Measurements from ENCODE around the gene MTERF4. TPM values are rescaled to one million over a fixed set of nuclear protein-coding genes. Genes with fewer than 3 reads are reported as not detected.

The MTERF4 gene
- total RNA-seq, 1 donor from 2014 or later: 37.6 TPM

DNA sequence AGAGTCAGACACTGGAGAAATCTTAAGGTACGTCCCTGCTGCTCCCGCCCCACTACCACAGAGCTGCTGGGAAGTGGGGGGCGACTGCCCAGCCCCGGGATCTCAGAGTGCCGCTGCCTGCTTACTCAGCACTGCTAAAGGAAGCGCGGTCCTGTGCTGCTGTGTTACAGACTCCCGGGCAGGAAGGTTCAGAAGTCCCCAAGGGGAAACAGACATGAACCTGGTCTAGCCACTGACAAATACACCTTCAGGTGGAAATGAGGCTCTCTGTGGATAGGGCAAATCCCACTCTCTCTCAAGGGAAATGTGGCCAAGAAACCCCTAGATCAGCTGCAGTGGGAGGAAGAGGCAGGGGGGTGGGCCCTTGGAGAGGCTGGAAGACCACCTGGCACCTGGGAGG, 13.7 kb downstream of the MTERF4 start:
- DNase-seq: no peak

DNA sequence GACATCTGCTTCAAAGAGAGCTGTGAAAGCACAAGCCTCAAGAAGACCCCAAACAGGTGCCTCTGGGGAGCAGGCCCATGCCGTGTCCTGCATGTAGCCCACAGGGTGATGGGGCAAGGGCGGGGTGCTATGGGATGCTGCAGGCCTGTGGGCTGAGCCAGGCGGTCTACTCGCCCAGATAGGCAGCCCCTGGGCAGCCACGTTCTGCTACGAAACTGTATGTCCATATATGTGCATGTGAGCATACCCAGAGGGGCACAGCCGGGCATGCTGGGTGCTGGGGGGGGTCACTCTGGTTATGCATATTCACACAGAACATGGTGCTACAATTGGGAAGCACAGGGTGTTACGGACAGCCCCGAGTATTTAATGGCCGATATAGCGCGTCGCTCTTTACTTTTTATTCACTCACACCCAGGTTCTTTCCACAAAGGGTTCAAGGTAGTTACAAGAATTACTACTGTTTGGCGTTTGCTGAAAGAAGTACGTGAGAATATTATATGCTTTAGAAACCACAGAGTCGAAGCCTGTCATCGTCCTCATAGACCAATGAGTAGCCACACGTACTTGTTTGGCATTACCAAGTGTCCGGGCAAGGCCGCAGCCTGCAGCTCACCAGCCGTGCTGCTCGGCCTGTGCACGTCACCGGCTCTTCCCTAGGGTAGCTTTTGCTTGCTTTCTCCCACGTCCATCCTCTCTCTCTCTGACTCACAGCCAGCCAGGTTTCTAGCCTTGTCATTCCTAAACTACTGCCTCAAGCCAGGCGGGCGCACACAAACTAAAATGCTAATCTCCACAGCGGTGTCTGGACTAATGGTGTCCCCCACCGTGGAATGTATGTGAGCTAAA, 14.4 kb downstream of the MTERF4 start:
- DNase-seq: no peak

DNA sequence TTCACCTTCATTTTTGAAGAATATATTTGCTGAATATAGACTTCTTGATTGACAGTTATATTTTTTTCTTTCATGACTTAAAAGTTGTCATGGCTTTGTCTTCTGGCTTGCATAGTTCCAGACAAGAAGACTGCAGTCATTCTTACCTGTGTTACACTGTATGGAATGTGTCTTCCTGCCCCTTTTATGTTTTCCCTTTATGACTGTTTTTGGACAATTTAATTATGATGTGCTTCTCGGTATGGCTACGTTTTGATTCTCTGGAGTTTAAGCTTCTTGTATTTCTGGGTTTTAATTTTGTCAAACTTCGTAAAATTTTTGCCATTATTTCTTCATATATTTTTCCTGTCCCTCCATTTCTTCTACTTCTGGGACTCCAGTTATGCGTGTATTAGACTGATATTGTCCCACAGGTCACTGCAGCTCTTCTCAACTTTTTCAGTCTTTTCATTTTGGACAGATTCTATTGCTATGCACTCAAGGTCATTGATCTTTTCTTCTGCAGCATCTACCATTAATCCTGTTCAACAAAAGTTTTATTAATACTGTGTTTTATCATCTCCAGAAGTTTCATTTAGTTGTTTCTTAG, 17.1 kb downstream of the MTERF4 start:
- no peak for DNase-seq

DNA sequence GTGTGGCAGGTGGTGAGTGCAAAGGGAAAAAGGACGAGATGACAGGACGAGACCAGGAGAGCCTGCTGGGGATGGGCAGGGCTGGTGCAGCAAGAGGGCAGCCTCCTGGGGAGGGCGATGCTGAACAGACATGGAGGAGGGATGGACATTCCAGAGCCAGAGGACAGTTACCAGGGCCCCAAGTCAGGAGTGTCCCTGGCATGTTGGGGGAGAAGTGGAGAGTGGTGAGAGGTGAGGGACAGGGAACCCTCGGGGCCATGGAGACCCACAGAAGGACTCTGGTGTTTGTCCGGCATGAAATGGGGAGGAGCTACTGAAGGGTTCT, 19.0 kb downstream of the MTERF4 start:
- DNase-seq: no peak

DNA sequence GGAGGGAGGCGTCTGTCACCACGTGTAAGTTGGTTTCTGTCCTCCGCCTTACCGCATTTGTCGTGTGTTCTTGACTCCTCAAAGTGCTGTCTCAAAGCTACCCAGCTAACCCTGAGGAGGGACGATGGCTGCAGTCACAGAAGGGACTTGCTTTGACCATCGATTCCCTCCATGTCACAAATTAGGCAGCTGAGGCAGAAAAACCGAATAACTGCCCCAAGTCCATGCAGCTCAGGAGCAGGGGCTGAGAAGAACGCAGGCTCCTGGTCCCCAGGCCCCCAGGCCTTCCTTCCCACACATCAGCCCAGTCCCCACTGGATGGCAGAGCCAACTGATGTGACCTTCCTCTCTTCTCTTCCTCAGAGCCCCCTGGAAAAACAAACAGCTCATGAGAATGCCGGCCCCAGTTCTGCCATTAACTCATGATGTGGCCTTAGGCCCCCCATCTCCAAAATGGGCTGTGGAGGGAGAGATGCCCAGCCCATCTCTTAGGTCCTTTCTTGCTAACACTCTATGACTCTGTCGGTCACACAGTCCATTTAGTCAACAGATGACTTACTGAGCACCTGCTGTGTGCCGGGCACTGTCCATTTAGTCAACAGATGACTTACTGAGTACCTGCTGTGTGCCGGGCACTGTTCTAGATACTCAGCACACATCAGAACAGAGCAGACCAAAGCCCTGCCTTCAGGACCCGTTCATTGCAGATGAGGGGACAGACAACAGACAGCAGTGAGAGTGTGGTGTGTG, 19.6 kb downstream of the MTERF4 start:
- DNase-seq: no peak

DNA sequence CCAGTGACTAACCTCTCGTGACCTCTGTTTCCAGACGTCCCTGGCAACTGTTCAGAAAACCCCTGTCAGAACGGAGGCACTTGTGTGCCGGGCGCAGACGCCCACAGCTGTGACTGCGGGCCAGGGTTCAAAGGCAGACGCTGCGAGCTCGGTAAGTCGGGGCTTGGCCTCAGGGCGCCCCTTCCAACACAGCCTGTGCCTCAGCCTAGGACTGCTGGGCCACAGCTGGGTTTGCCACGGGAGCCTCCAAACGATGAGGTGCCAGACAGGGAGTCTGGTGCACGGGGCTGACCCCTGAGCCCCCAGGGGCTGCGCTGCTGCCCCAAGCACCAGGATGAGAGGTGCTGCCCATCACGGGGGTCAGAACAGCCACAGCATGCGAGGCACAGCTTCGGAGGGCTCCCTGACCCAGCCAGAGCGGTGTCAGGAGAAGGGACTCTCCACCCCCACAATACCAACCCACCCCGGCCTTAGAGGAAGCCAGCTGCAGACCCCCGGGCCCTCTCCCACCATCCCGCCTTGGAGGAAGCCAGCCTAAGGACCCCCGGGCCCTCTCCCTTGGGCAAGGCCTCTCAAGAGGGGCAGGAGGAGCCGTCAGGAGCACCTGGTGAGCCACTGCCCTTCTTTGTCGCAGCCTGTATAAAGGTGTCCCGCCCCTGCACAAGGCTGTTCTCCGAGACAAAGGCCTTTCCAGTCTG, 20.3 kb downstream of the MTERF4 start:
- no peak for DNase-seq

DNA sequence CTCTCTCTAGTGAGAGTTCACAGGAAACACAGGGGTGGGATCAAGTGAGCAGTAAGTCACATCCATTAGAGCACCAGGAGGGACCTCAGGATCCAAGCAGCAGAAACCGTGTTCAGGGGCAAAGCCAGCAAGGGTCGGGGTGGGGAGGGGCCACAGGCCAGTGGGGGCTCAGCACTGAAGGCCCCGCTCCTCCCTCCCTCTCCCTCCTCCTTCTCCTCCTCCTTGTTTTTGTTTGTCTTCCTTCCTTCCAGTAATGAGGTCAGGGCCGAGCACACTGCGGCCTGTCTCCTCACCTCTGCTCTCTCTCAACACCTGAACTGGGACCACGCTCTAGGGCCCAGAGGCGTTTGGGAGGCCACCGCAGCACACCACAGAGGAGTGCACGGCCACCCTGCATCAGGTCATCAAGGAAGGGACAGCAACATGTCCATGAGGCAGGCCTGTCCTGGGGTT, 20.9 kb downstream of the MTERF4 start:
- DNase-seq: no peak

DNA sequence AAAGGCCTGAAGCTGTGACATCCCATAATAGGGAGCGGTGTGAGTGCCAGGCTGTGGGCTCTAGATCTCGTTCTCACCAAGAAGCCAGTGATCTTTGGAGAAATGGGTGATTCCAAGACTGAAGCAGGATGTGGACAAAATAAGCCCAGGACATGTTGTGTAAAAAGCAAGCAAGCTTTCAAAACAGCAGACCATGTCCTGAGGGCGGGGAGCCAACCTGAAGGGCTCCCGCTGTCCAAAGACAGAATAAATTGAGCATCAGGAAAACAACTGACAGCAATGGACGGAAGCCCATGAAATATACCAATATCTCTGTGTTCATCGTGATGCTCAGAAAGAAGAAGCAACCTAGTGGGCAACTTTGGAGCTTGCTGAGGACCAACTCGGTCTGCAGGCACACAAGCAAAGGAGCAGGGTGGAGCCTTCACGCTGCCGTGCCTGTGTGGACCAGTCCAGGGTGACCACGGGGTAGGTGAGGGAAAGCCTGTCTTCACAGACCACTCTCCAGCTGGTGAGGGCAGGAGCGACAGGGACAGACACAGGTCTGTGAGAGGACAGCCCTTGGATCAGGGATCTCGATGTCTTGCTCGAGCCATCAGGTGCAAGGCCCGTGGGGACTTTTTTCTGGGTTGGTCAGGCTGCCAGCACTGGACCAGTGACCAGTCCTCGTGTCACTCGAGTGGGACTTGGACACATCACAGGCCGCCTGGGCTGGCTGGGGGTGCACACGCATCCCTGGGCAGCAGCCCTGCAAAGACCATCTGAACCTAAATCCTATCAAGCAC, 21.5 kb downstream of the MTERF4 start:
- no peak for DNase-seq

DNA sequence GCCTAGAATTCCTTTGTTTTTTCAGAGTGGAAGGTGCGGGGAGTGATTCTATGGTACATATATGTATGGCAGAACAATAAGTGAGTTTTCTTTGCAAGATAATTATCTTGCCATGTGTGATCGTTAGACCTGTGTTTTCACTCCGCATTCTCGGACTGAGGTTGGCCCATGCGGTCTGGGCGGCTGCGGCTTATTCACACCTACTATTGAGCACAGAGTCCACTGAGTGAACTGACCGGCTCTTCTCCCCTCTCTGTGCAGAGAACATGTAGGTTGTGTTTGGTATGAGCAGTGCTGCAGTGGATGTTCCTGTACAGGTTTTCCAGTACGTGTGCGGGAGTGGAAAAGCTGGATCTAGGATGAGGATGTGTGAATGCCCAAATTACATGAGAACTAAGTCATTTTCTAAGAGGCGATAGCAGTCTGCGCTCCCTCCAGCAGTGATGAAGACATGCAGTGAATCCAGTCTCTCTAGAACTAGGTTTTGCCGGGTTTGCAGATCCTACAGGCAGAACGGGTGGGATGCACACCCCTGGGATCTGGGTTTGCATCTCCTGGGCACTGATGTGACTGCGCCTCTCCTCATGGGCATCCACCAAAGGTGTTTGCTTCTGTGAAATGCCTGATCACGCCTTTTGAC, 27.1 kb downstream of the MTERF4 start:
- no peak for DNase-seq

DNA sequence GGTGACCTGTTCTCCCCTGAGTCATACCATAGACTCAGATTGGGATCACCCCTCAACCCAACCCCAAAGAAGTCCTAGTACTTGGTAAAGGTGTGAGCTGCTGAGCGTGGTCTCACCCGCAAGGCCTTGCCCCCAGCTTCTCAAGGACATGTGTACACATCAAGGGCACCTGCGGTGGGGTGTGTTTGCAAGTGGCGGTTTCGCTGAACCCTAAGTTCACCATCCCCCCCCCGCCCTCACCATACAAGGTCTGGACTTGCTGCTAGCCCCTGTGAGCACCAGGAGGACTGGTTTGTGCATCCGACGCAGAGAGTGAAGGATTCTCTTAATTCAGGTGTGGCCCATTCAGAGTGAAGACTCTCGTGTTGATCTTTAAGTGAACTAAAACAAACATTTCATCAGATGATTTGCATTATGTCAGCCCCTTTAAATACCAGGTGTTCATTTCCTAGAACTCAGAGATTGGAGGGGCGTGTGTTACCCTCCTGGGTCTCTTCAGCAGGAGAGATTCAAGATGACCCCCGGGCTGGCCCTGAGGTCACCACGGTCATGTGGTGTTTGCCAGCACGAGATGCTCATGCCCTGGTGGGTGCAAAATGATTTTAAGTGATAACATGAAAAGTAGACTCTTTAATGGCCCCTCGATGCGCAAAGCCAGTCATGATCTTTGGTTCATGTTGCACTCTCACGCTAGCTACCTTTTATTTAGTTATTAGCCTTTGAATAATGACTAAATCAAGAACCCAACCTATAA, 27.8 kb downstream of the MTERF4 start:
- no peak for DNase-seq

DNA sequence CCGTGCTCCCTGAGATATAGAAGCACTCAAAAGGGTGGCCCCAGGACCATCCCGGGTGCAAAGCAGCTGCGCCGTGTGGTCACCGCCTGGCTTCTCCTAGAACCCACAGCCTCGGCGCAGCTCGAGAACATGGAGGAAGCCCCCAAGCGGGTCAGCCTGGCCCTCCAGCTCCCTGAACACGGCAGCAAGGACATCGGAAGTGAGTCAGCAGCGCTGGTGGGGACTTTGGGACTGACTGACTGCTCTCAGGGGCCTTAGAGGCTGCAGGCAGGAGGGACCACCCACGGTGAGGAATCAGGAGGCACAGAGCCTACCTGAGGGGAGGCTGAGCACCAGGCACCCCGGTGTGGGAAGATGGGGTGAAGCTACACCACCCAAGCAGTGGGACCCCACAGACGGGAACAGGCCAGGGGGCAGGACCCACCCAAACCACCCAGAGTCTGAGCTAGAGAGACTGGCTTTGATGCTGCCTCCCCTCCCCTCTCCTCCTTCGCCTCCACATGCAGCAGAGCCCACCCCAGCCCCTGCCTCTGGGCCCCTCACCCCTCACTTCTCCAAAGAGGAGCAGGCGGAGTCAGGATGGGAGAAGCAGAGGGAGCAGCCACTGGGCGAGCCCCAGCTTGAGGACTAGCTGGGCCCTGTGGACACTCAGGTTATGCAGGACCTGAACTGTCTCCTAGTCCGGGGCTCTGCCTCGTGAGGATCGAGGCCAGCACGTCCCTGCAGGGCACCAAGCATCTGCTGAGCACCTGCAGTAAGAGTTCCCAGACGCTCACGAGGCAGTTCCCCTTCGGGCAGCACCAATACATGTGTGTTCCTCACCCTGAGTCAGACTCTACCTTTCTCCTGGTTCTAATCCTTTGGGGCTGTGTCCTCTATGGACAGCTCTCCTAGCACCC, 28.7 kb downstream of the MTERF4 start:
- DNase-seq: no peak

DNA sequence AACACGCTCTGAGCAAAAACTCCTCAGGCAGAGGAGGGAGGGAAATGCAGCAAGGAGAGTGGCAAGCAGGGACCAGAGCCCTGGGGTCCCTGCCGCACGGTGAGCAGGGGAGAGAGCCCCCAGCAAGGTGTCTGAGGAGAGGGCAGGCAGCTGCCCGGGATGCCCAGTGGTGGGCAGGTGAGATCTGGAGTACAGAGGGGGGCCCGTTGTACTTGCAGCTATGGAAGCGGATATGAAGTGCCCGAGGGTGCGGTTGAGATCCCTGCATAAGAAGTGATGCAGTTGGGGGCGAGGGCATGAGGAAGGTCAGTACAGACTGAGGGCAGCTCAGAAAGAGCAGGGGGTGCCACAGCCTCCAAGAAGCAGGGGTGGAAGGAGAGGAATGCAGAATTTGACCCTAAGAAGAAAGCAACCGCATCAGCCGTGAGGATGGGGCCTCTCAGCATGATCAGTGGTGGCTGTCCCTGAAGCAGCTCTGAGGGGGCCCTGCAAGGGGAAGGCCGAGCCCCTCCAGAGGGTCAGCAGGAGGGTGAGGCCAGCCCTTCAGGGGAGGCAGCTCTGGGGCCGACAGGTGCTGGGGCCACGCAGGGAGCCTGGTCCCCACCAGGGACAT, 29.4 kb downstream of the MTERF4 start:
- DNase-seq: no peak

DNA sequence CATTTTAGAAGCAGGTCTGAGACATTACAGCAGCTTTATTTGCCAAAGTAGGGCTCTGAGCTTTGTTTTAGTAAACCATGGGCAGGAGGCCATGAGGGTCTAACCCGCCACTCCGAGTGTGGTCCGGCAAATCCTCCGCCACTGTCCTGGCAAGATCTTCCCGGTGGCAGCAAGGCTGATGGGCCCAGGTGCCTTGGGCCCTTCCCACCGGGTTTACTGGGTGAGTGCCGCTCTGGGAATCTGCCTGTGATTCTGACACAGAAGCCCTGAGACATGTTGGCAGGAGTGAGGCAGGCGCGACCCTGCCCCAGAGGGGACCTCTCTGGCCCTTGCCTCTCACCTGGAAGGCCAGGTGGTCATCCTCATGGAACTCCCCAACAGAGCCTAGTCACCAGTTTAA, 29.9 kb downstream of the MTERF4 start:
- no peak for DNase-seq

DNA sequence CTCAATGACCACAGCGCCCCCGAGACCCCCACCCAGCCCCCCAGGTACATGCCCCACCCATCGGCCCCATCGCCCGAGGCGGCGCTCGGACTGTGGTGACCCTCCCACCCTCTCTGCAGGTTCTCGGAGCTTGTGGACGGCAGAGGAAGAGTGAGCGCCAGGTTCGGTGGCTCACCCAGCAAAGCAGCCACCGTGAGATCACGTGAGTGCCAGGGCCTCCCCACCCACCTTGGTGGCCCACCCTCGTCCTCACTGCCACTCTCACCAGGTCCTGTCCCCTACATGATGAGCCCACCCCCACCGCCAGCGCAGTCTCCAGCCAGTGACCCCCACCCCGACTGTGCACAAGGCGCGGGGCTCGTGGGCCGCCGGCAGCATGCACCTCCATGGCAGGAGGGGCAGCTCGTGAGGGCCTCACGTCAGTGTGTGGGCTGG, 30.4 kb downstream of the MTERF4 start:
- no peak for DNase-seq

DNA sequence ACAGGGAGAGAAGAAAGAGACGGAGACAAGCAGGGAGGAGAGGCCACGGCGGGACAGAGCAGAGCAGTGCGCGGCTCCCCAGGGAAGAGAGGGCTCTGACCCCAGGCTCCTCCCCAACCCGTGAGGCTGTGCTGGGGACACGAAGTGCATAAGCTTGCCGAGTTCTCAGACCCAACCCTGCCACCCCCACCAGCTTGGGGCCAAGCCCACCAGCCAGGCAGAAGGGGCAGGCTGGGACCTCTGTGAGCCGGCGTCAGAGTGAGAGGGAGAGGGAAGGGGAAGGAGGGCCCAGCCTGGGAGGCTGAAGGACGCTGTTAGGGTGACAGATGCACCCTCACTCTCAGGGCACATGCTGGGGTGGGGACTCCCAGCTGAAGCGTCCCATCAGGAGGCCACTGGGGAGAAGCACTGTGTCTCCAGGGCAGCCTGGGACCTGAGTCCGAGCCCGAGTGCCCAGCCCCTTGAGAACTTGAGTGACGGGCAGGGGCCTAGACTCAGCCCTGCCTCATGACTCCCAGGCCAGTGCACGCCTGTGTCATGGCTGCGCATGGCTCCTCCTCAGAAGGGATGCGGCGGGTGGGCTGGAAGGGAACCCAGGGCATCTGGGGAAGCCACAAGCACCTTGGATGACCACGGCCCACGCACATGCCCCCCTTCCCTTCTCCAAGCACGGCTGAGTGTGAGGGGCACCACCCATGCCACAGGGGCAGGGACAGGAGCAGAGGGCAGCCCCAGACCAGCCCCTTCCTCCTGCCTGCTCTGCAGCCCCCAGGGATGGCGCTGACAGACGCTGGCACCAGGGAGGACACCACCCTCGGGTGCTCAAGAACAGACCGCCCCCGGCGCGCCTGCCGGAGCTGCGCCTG, 31.0 kb downstream of the MTERF4 start:
- DNase-seq: no peak

DNA sequence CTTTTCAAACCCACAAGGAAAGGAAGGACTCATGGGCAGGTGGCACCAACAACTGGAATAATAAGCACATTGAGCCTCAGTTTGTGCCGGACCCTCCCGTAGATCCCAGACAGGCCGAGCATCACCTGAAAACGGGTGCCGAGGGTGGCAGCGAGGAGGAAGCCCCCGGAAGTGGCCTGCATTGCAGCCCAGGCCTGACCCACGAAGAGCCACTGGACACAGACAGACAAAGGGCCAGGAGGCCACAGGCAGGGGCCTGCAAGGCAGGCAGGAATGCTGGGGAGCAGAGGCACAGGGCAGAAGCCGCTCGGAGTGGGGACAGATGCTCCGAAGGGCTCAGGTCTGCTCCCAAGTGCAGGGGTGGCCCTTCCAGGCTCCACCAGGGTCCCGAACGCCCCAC, 31.7 kb downstream of the MTERF4 start:
- DNase-seq: no peak

DNA sequence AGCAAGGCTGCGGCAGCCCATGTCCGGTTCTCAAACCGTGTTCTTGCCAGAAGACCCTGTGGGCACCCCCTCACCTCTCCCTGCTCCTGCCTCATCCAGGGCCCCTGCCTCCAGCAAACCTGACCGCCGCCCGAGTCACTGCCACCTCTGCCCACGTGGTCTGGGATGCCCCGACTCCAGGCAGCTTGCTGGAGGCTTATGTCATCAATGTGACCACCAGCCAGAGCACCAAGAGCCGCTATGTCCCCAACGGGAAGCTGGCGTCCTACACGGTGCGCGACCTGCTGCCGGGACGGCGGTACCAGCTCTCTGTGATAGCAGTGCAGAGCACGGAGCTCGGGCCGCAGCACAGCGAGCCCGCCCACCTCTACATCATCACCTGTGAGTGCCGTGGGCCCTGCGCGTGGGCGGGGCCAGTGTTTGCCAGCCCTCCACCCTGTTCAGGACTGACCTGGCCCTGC, 32.2 kb downstream of the MTERF4 start:
- DNase-seq: no peak

All from dermis blood vessel endothelial cell (primary cell).